HG03097 (cell line): ENCODE results near the gene SIGMAR1.

Source experiments
- ATAC-seq: cut with Tn5 transposase; IDR thresholded peaks from one replicate; pipeline ENCODE4 v1.9.1; 2021; ENCODE audit not compliant: unreplicated experiment, low FRiP score

SIGMAR1 gene

DNA sequence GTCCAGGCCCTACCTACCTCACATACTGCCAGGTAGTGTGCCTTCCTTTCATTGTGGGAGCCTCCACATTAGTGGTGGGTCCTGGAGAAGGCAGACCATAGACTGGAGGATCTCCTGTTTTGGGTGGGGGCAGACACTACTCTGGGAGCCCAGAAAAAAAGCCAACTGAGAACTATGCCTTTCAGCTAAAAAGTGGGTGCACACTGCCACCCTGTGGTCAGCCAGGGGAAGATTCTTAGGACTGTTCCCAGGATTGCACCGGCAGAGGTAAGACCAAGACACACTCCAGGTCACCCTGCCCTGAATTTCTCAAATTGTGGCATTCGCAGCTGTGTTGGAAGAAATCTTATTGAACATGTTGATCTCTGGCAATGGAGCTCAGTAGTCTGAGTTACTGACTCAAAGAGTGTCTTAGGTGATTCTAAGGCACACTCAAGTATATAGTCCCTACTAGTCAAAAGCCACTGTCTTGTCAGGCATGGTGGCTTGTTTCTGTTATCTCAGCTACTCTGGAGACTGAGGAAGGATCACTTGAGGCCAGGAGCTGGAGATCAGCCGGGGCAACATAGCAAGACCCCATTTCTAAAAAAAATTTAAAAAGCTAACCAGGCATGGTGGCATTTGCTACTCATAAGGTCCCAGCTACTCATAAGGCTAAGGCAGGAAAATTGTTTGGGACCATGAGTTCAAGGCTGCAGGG is 3.6 kb downstream of the SIGMAR1 start:
- no peak for ATAC-seq

DNA sequence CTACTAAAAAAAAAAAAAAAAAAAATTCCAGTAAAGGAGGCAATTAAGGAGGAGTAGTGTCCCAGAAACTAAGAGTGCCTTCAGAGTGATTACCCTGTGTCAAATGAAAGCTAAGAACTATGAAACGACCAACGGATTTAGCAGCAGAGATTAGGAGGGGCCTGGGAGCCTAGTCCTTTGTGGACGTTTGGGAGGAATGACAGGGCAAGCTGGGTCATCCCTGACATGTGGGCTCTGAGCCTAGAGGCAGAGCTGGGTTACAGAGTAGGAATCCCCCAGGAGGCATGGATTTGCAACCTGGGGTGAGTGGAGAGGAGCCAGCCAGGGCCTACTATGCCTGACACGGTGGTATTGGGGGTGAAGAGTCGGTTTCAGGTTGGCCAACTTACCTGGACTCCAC is 4.4 kb downstream of the SIGMAR1 start:
- ATAC-seq: no peak

DNA sequence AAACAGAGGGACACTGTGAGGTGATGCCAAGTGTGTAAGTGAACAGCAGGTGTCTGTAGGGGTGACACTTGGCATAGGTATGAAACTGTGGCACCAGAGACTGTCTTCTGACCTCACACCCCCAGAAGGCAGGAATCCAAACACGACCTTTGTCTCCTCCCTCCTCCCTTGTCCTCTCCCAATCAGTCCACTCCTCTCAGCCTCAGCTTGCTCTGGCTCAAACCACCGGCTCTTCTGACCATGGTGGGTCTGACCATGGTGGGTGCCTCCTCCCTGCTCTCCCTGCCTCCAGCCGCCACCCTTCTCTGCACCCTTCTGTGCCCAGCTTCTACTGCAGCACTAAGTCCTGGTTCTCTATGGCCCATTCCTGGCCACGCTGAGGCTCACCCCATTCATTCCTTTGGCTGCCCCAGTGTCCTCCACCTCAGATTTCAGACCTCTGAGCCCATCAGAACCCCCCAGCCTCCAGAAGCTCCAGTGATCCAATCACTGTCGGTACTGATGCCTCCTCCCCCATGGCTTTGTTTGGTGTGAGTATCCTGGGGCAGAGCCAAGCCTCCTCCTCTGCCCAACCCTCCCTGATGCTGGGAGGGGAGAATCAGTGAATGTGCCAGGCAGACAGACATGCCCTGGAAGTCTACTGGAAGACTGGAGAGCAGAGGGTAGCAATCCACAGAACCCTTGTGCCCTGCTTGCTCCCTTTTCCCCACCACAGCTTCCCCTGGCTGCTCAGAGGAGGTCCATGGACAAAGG is 7.0 kb downstream of the SIGMAR1 start:
- ATAC-seq: no peak

GRCh38 chr9:34629491-34629808 is 8.1 kb downstream of the SIGMAR1 start:
- ATAC-seq: no peak

- no peak for ATAC-seq
These were observed 8.7 kb downstream of the SIGMAR1 start, which contains the start of gene ARID3C for GRCh38 chr9:34628656-34629490. Gene ARID3C, minus strand, starts transcription at chr9:34629066. Its CDS starts 1,052 bp downstream, at chr9:34628014.

GRCh38 chr9:34627716-34628655 is 9.6 kb downstream of the SIGMAR1 start:
- ATAC-seq: no peak

- ATAC-seq: no peak
These were observed 12.5 kb downstream of the SIGMAR1 start for GRCh38 chr9:34625186-34625486.

GRCh38 chr9:34624475-34625185 is 13.0 kb downstream of the SIGMAR1 start:
- no peak for ATAC-seq

GRCh38 chr9:34623374-34624235 is 14.0 kb downstream of the SIGMAR1 start:
- ATAC-seq: no peak

GRCh38 chr9:34620061-34620994 is 17.3 kb downstream of the SIGMAR1 start, which contains the start of gene DCTN3:
Gene DCTN3, minus strand, starts transcription at chr9:34620495. Its CDS starts 31 bp downstream, at chr9:34620464.
- peak; percentile 96 for ATAC-seq

DNA sequence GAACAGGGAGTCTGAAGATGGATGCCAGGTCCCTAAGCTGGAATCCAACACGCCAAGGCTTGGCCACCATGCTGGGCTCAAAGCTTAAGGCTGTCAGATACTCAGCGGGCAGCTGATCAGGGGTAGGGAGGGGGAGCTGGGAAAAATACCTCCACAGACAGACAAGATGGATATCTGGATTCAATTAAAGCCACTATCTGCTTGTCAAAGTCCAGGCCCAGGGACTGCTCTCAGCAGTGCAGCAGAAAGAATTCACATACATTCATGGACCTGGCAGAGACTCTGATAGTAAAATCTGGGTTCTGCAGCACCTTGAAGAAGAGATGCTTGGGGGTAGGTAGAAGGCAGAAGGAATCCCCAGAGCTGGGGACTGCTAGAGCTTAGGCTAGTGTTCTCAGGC is 22.5 kb downstream of the SIGMAR1 start:
- no peak for ATAC-seq

- no peak for ATAC-seq
These were observed 24.7 kb downstream of the SIGMAR1 start for GRCh38 chr9:34612788-34613390.

DNA sequence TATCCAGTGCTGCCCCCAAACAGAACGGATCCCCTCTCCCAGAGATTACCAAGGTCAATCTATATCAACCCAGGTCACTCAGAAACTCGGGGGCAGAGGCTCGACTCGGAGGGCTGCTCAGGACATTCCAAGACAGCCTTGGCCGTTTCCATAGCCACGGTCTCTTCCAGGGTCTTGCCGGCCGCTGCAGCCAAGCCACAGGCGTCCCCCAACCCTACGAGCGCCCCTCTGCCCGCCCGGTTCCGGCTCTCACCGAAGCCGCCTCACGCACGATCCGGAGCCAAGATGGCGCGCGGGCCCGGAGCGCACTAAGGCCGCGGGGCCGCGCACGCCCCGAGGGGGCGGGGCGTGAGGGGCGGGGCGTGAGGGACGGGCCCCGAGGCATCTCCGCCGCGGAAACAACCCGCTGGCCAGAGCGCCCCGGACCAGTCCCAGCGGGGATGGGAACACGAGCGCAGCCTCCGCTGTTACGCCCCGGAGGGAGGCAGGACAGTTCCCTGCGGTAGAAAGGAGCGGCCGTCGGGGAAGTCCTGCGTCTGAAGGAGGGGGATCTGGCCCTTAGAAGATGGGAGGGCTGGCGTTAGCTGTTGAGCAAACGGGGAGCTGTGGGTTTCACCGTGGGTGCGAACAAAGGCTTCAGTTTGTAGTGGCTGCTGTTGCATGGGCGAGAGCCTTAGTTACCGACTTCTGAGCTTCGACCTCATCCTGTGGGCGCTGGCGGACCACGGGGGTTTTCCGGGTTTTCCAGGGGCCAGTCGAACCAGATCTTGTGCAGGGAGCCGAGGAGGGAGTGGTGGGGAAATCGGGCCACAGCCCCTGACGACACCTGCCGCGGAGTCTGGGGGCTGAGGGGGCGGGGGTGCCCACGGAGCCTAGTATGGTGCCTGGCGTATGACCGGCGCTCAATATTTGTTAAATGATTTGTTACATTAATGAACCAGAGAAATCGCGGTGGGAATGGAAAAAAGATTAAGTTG is 25.5 kb downstream of the SIGMAR1 start, which contains the start of gene RPP25L:
Gene RPP25L, minus strand, starts transcription at position 287 of the 977 bp plus-strand sequence. CDS start 801 bp downstream, outside the sequence.
- peak; percentile 67 for ATAC-seq

DNA sequence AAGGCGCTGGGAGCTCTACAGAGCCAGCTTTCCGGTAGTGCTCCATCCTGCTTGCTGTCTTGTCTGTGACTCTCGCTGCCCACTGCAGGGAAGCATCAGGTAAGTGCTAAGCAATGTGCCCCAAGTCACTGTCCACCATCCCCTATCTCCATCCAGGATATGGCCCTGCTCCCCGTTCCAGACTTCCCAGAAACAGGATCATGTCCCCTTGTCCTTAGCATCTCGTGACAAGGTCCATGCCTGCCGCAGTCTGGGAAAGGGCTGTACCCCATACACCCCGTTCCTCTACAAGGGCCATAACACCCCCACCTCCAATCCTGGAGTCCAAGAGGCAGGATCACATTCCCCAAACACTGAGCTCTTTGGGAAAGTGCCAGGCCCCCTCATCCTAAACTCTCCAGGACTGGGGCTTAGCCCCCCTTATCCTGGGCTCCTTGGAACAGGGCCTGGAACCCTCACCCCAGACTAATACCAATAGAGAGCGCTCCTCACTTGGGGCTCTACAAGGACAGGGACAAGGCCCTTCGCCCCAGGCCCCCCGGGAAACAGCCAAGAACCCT is 26.3 kb downstream of the SIGMAR1 start:
- no peak for ATAC-seq

- ATAC-seq: no peak
These were observed 27.0 kb downstream of the SIGMAR1 start for GRCh38 chr9:34610434-34611206.
